GM18867 (cell line): Measurements from ENCODE around the gene MRPS18B.

Experiments used
- ATAC-seq: cut with Tn5 transposase; IDR thresholded peaks from one replicate; pipeline ENCODE4 v1.9.1; 2021; ENCODE audit warnings: mild to moderate bottlenecking, moderate library complexity; ENCODE audit not compliant: unreplicated experiment

Gene MRPS18B

DNA sequence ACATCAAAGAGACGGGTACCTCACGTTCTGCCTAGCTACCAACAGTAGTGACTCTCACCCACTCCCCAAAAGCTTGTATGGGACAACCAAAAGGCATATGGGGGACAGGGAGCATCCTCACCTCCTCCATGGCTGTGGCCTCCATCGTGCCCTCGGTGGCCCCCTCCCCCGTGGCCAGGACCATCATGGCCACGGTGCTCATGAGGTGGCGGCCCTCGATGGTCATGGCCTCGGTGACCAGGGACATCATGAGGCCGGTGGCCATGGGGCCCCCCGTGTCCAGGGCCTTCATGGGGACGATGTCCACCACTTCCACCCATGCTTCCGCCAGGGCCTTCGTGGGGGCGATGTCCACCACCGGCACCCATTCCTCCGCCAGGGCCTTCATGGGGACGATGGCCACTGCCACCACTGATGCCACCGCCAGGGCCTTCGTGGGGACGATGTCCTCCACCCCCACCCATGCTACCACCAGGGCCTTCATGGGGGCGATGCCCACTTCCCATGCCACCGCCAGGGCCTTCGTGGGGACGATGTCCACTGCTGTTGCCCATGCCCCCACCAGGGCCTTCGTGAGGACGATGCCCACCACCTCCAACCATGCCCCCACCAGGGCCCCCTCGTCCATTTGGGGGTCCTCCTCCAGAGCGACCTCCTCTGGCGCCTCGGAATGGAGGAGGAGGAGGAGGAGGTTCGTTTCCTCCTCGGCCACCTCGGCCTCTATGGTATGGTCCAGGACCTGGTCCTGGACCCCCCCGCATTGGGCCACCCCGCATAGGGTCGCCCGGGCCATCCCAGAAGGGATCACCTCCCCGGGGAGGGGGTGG is 15.6 kb upstream of the MRPS18B start:
- ATAC-seq = no peak

DNA sequence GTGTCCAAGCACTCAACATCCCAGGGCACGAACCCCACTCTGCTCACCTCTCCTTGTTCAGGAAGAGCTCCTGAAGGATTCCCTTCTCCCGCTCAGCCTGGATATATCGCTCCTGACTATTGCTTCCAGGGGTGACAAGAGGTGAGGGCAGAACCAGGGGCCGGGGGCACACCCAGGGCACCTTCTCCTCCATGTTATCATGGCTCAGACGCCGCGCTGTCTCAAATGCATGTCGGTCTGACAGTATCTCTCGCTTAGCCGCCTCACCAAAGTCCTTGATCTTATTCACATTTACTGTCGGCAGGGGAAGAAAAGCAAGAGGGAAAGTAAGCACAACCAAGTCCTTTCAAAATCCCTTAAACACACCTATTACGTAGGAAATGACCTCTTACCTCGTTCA is 13.7 kb upstream of the MRPS18B start:
- ATAC-seq = no peak

DNA sequence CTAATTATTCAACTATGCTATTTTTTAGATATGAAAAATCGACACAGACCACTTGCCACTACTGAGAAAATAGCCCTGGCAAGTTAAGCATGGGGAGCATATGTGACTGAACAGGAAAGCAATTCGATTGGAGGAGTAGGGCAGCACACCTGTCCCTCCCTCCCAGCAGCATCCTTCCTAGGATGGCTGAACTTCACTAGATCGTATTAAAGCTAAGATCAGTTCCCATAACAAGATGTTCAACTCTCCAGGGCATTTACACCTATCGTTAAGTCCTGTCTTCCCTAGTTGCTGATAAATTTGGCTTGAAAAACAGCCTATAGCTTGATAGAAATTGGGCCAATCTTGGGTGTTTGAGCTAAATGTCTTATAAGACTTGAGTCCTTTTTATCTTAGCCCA is 7.6 kb upstream of the MRPS18B start:
- no peak for ATAC-seq

DNA sequence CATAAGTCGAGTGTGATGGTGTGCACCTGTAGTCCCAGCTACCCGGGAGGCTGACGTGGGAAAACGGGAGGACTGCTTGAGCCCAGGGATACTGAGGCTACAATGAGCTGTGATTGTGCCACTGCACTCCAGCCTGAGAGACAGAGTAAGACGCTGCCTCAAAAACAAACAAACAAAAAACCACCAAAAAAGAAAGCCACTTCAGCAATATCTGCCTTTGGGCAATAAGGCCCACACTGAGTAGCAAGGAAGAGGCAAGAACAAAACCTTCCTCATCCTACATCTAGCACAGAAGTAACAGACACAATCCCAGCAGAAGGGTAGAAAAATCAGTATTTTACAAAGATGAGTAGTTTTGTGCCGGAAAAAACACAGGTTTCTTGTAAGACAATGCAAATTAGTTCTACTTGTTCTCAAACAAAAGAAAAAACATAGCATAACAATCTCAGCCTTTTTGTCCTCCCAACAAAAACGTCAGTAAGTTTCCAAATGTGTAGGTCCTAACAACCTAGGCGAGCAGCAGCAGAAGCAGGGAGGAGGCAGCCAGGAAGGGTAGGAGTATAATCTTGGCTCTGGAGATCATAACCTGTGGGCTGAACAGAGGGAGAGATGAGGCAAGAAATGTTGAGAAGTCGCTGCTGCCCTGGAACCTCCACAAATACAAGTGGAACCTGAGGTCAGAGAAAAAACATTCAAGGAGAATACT is 6.3 kb upstream of the MRPS18B start:
- no peak for ATAC-seq

DNA sequence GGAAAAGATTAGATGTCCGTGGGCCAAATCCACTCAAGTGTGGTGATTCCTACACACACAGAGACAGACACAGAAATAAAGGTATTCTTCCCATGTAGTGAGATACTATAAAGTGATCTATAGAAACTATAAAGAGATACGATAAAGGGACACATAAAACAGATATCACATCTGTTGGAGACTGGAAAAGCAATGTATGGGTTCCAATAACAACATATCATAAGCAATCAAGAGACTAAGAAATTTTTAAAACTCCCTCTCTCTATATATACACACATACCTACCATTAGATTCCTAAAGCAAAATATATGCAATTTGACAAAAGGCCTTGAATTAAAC is 5.8 kb upstream of the MRPS18B start:
- ATAC-seq = no peak

DNA sequence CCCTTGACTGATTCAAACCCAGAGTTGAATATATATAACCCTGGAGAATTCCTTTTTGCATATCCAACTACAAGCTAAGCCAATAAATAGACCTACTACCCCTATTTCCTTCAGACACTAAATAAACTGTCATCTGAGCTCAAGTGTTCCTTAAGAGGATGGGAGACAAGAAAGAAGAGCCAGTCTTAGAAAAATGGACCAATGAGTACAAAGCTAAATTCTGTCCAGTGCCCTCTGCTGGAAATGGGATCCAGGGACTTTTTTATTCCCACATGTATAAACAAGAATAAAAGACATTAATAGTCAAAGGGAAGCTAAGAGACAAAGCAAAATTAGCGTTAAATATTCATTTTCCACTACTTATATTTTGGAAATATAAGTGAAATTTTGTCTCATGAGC is 5.4 kb upstream of the MRPS18B start:
- ATAC-seq = no peak

DNA sequence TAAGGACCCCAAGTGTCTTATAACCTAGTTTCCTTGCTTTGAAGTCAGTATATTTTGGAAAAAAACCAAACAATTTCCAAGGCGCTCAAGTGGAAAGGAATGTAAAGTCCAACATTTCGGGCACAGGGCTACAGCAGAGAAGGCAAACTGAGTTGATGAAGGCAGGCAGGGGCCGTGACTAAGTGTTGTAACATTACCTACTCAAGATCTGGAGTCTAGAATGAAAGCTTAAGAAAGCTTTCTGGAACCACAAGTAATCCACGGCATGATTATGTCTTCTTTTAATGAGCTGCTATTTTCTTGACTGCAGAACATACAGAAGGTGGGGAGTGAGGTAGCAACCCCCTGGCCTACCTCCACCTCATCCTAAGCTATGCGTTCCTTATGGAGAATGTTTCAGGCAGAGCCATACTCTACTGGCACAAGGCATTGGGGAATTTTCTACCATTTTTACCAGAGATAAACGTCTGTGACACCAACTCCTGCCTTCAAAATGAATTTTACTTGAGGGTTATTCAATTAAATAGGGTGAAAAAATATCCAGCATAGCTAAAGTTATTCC is 4.9 kb upstream of the MRPS18B start:
- no peak for ATAC-seq

DNA sequence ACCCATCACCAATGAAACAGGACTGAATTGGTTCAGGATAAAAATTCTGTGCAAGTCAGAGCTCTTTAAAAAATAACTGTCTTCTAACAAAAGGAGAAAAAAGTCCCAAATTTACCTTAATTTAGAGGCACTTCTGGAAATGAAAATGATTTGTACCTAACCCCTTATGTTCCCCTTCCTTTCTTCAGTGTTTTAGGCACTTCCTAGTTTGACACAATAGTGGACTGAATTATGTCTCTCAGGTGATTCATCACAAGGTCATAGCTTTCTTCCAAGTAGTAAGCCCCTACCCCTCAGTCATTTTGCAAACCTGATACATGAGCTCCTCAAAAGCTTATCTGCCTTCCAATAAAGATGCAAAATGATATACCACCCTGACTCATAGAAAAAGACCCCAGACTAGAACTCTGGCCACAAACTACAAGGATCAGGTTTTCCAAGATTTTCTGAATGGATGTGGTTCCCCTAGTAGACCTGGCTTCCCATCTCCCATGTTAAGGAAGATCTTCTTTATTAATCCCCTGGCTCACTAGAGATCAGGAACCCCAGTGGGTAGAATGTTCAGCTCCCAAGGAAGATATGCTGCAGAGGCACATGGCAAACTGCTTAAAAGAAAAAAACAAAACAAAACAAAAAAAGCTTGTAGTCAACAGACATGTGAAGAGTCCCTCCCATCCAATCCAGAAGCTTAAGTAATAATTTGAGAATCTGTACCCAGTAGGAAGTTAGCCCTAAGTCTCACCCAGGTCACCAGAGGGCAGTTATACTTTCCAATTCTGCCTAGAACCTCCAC is 4.2 kb upstream of the MRPS18B start:
- no peak for ATAC-seq

DNA sequence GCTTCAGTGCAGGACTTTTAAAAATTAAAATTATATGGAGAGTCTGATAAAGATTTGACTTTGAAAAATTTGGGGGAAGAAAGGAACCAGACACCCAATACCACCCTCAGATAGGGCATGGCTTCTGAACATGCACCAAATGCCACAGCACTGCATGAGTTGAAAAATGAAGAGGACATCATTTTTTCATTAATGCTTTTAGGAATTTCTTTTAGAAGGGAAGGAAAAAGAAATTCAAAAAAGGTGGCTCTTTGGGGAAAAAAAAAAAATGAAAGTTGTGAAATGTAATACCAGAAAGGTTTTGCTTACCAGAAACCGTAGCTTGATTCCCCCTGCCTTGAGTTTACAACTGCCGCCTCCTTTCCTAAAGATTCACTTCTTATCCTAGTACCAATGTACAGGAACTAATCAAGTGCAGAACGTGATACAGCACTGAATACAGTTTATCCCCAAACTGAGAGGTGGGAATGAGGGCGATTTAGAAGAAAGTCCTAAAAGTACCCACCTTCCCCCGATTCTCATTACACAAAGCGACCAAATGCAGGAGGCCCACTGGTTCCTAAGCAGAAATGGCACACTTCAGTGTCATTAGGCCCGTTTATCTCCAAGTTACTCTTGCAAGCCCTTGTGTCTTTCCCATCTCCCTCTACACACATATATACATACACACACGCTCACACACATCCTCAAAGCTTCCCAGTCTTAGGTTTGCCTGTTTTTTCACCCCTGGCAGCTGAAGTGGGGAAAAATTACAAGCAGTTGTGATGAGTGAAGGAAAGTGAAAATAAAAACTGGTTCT is 3.4 kb upstream of the MRPS18B start:
- no peak for ATAC-seq

DNA sequence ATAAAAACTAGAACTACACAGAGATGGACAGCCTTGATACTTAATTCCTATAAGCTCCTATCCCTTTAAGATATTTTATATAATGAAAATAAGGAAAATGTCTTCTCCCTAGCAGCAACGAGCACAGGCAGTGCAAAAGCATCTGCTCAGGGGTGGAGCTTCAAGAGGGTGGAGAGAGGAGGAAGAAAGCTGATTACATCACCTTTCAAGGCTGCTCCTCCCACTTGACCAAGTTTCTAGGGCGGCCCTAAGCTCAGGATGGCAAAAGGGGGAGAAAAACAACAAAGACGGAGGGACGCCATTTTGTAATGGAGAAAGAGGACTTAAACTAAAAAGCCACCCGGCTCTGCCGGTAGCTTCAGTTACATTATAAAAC is 2.8 kb upstream of the MRPS18B start:
- peak; percentile 39 for ATAC-seq

DNA sequence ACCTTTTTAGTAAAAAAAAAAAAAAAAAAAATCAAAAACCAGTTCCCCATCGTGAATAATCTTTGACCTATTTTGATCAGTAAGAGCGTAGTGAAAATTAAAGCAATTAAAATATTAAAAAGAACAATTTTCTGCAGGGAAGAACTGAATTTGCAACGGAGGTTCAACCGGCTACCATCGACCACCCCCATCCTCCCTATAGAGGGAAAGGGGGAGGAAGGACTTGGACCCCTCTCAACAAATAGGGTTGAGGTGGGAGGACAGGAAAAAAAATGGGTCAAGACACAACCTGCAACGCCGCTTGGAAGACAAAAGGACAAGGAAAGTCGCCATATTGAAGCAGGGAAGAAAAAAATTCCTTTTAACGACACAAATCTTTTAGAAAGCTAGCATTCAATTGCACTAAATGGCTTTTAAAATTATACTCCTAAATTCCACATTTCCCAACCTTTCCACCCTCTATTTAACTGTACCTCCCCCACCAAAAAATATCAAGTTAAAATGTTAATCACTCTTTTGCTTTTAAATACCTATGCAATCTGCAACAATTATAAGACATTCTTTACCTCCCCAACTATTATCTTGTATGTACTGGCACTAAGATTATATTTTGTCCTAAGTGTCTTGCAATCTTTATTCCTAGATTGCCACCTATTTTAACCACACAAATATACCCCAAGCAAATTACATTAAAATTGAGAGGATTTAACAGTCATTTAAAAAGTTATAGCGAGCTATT is 2.3 kb upstream of the MRPS18B start:
- ATAC-seq = no peak

DNA sequence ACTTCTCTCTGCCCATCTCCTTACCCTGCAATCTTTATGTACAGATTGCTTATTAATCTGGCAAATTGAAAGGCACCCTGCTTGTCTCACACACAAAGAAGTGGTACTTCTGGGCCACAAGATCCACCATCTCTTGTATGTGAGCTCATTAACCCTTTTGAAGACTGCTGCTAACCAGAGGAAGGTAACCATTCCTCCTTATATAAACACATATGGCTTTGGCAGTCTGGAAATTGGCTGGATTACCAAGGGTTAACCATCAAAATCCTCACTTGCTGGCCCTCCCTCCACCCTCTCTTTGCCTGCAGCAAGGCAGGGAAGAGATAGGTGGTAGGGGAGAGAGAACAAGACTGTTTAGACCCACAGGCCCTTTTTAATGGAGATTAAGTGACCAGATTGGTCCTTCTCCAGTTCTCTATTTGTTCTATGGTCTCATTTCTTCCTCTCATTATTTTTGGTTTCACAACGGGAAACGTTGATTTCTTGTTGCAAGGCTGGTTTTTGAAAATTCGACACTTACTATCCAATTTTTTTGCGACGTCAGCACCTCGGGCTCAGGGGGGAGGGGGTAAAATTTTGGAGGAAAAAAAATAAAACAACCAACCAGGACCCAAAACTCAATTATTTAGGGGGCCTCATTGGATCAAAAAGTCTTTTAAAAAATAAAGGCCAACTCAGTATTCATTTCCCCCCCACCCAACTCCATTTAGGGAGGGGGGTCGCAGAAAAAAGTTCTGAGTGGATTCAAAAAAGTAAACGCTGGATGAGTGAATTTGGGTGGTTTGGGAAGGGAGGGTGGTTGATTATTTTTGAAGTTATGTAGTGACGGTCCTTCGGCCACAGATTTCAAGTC is 1.5 kb upstream of the MRPS18B start:
- ATAC-seq = no peak

DNA sequence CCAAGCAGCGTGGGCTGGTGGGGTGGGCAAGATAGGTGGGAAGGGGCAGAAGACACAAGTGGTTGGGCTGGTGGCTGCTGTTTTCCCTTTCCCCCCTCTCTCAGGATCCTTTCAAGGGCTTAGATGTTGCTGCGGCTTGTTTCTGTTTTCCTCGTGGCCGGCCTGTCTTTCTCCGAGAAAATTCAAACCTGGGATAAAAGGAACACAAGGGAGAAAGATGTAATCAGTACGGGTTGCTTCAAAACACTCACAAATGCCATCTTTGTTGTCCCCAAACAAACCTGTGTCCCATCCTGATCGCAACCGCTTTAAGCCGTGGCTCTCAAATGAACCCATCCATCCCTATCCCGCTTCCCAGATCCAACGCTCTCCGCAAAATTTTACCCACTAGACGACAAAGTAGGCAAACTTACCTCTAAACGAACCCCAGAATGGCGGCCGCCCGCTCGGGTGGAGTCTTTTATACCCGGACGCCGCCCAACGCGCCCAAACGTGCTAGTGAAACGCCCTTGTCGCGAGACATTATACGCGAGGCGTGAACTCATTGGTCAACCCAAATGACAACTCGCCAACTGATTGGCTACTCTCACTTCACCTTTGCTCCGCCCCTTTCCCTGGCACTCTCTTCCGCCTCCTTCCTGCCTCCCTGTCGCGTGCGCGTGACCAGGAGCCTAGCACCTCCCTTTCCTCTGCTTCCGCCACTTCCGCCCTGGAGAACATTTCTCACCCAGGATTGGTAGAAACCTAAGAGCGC is 652 bp upstream of the MRPS18B start, which contains the start of gene PPP1R10:
TSS of gene PPP1R10 (minus strand) at position 433 of the 754 bp plus-strand sequence. CDS start 7,299 bp downstream, outside the sequence.
- peak; percentile 81 for ATAC-seq

DNA sequence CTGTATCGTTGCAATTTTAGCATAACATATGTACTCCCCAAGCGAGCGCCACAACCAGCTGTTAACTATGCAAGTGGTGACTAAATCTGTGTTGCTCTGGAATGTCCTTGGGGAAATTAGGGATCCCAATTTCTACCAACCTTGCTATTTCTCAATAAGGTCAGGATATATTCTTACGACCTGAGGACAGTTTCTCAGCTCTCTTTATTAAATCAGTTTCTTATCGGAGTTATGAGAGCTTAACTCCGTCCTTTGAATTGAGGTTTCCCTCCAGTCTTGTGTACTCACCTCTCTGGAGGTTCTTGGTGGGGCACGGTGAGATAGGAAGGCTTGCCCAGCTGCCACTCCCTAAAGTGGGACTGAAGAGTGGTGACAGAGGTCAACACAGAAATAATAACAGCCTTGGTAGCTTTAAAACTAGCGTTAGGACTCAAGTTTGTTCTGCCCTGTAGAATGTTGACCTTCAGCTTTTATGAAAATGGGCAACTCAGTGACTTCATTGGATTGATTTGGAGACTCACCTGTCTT is 694 bp downstream of the MRPS18B start:
- no peak for ATAC-seq

DNA sequence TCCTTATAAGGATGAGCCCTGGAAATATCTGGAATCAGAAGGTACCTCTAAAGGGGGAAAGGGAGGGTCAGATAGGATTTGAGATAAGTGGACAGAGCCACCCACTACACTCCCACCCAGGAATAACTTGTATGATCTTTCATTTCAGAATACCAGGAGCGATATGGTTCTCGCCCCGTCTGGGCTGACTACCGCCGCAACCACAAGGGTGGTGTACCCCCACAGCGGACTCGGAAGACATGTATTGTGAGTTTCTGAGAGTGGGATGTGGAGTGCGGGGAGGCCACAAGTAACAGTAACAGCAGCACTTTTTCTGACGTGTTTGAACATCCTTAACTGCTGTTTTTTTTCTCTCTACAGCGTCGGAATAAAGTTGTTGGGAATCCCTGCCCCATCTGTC is 1.9 kb downstream of the MRPS18B start:
- ATAC-seq = no peak

DNA sequence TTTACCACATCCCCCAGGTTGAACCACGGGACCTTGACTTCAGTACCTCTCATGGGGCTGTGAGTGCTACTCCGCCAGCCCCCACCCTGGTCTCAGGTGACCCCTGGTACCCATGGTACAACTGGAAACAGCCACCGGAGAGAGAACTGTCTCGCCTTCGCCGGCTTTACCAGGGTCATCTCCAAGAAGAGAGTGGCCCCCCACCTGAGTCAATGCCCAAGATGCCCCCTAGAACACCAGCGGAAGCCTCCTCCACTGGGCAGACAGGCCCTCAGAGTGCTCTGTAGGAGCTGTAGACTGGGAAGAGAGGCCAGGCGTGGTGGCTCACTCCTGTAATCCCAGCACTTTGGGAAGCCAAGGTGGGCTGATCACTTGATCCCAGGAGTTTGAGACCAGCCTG is 7.9 kb downstream of the MRPS18B start:
- no peak for ATAC-seq

DNA sequence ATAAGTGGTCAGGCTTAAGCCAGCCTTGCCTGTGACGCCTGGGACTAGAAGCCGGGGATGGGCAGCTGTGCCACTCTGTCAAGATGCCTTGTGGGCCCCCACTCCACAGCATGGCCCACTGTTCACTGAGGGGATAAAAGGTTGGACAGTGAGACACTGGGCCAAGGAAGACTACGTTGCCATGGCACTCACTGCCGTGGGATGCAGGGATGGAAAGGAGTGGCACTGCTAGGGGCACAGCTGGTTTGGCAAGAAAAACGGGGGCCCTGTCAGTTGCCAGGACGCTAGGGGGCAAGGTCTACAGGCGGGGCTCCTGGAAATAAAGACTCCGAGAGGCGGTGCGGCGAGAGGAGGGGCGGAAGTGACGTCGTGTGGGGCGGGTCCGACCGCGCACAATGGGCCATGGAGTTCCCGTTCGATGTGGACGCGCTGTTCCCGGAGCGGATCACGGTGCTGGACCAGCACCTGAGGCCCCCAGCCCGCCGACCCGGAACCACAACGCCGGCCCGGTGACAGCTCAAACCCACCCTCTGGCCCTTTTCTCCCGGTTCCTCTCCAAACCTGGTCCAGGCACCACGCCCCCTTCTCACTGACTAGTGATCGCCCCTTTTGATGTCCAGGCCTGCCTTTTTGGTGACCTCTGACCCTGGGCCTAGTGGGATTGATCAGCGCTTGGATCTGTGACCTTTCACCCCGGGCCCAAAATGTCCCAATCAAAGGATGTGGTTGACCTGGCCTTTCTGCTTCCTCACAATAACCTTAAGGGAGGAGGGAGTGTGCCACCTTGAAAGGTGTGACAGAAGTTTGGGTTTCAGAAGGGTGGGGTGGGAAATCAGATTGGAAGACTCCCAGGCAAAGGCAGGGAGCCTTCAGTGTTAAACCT is 9.1 kb downstream of the MRPS18B start, which contains the start of gene ATAT1:
TSS of gene ATAT1 (plus strand) at position 391 of the 883 bp plus-strand sequence.
- ATAC-seq = peak; percentile 81
